H1 (cell line): Measurements from ENCODE around the gene CREB3.

ENCODE experiments used
- CEBPB ChIP-seq: IDR thresholded peaks from 2 replicates; pipeline ENCODE4 v1.6.1; 2012; ENCODE audit warnings: low read depth, low read length
- CTCF ChIP-seq, 3 experiments: IDR thresholded peaks; 1 replicate in 2 of 3; 2 replicates in 1 of 3; pipeline versions ENCODE4 v1.5.1 to v1.6.1; 2011; ENCODE audit warnings: low read length in 3 of 3, mild to moderate bottlenecking in 3 of 3, inconsistent platforms in 2 of 3, low read depth in 1 of 3, moderate library complexity in 1 of 3; ENCODE audit not compliant: insufficient read depth in 1 of 3; ENCODE audit errors: control extremely low read depth in 1 of 3
- POLR2A ChIP-seq, 2 experiments: IDR thresholded peaks; 1 replicate in 1 of 2; 2 replicates in 1 of 2; pipeline ENCODE4 v1.6.1; 2011; ENCODE audit warnings: low read depth in 2 of 2, low read length in 2 of 2, mild to moderate bottlenecking in 2 of 2; ENCODE audit errors: control extremely low read depth in 1 of 2
- SP2 ChIP-seq: IDR thresholded peaks from 2 replicates; pipeline ENCODE4 v1.6.1; 2012; ENCODE audit warnings: mild to moderate bottlenecking, low read length, inconsistent platforms
- TF ChIP-seq, protein P1 (sequence below): IDR thresholded peaks from 2 replicates; pipeline ENCODE4 v1.6.1; 2012; ENCODE audit warnings: inconsistent platforms

- TF ChIP-seq SP2, result no peak
- TF ChIP-seq POLR2A (IDR thresholded peaks at IDR 0.05; ENCODE audit: control extremely low read depth in 1 of 2, low read depth in 2 of 2, low read length in 2 of 2), result no peak
- TF ChIP-seq, protein P1, sequence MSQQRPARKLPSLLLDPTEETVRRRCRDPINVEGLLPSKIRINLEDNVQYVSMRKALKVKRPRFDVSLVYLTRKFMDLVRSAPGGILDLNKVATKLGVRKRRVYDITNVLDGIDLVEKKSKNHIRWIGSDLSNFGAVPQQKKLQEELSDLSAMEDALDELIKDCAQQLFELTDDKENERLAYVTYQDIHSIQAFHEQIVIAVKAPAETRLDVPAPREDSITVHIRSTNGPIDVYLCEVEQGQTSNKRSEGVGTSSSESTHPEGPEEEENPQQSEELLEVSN, result no peak
- TF ChIP-seq CTCF (IDR thresholded peaks at IDR 0.05; ENCODE audit: control extremely low read depth in 1 of 3, insufficient read depth in 1 of 3, low read depth in 1 of 3, low read length in 3 of 3), result no peak
- TF ChIP-seq CEBPB, result no peak
These were observed 14.1 kb downstream of the CREB3 start for GRCh38 chr9:35746583-35746982.
